ENCODE results near the gene MRPL44. TPM values are rescaled to one million over a fixed set of nuclear protein-coding genes. Genes with fewer than 3 reads are reported as not detected.

The MRPL44 gene
- total RNA-seq, 1 donor from 2014 or later: 37.3 TPM

- no peak for DNase-seq
- H3K4me3 Mint-ChIP-seq (ENCODE audit: unreplicated experiment): no peak overlapping the region
- peaks cover 6% of the 10 kb centered on the region for H3K4me1 Mint-ChIP-seq (ENCODE audit: low read depth, unreplicated experiment)
- H3K9me3 Mint-ChIP-seq (ENCODE audit: unreplicated experiment): peaks cover 1% of the 10 kb centered on the region
- no peaks in the 10 kb centered on the region for H3K36me3 Mint-ChIP-seq (ENCODE audit: unreplicated experiment)
- no peak overlapping the region for H3K27ac Mint-ChIP-seq (ENCODE audit: unreplicated experiment)
- no peak for TF ChIP-seq CTCF (IDR thresholded peaks at IDR 0.05; ENCODE audit: partially characterized antibody, unreplicated experiment)
- no peaks in the 10 kb centered on the region for H3K27me3 Mint-ChIP-seq (ENCODE audit: unreplicated experiment)
Measured at GRCh38 chr2:223915071-223915470, 42.2 kb upstream of the MRPL44 start.

GRCh38 chr2:223916181-223916920, 40.9 kb upstream of the MRPL44 start:
- H3K9me3 Mint-ChIP-seq (ENCODE audit: unreplicated experiment): peaks cover 2% of the 10 kb centered on the region
- H3K27me3 Mint-ChIP-seq (ENCODE audit: unreplicated experiment): no peaks in the 10 kb centered on the region
- peaks cover 4% of the 10 kb centered on the region for H3K4me1 Mint-ChIP-seq (ENCODE audit: low read depth, unreplicated experiment)
- H3K27ac Mint-ChIP-seq (ENCODE audit: unreplicated experiment): no peak overlapping the region
- no peak for TF ChIP-seq CTCF (IDR thresholded peaks at IDR 0.05; ENCODE audit: partially characterized antibody, unreplicated experiment)
- DNase-seq: no peak
- no peaks in the 10 kb centered on the region for H3K36me3 Mint-ChIP-seq (ENCODE audit: unreplicated experiment)
- H3K4me3 Mint-ChIP-seq (ENCODE audit: unreplicated experiment): no peak overlapping the region

GRCh38 chr2:223918671-223919134, 38.6 kb upstream of the MRPL44 start:
- peaks cover 2% of the 10 kb centered on the region for H3K9me3 Mint-ChIP-seq (ENCODE audit: unreplicated experiment)
- H3K36me3 Mint-ChIP-seq (ENCODE audit: unreplicated experiment): peaks cover 6% of the 10 kb centered on the region
- H3K4me1 Mint-ChIP-seq (ENCODE audit: low read depth, unreplicated experiment): peaks cover 3% of the 10 kb centered on the region
- no peak overlapping the region for H3K27ac Mint-ChIP-seq (ENCODE audit: unreplicated experiment)
- TF ChIP-seq CTCF (IDR thresholded peaks at IDR 0.05; ENCODE audit: partially characterized antibody, unreplicated experiment): no peak
- DNase-seq: no peak
- no peak overlapping the region for H3K4me3 Mint-ChIP-seq (ENCODE audit: unreplicated experiment)
- no peaks in the 10 kb centered on the region for H3K27me3 Mint-ChIP-seq (ENCODE audit: unreplicated experiment)

GRCh38 chr2:223920109-223920508, 37.2 kb upstream of the MRPL44 start:
- Mint-ChIP-seq H3K27me3 (ENCODE audit: unreplicated experiment) (no peaks in the 10 kb centered on the region), H3K36me3 (ENCODE audit: unreplicated experiment) (peaks cover 6% of the 10 kb centered on the region), H3K4me1 (ENCODE audit: low read depth, unreplicated experiment) (peaks cover 3% of the 10 kb centered on the region), H3K9me3 (ENCODE audit: unreplicated experiment) (peaks cover 2% of the 10 kb centered on the region), H3K4me3 (ENCODE audit: unreplicated experiment) (no peak overlapping the region), H3K27ac (ENCODE audit: unreplicated experiment) (no peak overlapping the region)
- DNase-seq: no peak
- peak; percentile 36 for TF ChIP-seq CTCF (IDR thresholded peaks at IDR 0.05; ENCODE audit: partially characterized antibody, unreplicated experiment)

GRCh38 chr2:223921204-223921603, 36.1 kb upstream of the MRPL44 start:
- peaks cover 12% of the 10 kb centered on the region for H3K36me3 Mint-ChIP-seq (ENCODE audit: unreplicated experiment)
- DNase-seq: no peak
- no peak overlapping the region for H3K27ac Mint-ChIP-seq (ENCODE audit: unreplicated experiment)
- H3K9me3 Mint-ChIP-seq (ENCODE audit: unreplicated experiment): peaks cover 4% of the 10 kb centered on the region
- H3K27me3 Mint-ChIP-seq (ENCODE audit: unreplicated experiment): no peaks in the 10 kb centered on the region
- no peak for TF ChIP-seq CTCF (IDR thresholded peaks at IDR 0.05; ENCODE audit: partially characterized antibody, unreplicated experiment)
- H3K4me3 Mint-ChIP-seq (ENCODE audit: unreplicated experiment): no peak overlapping the region
- peaks cover 3% of the 10 kb centered on the region for H3K4me1 Mint-ChIP-seq (ENCODE audit: low read depth, unreplicated experiment)
